Ovary (tissue), 3 donors: ENCODE data around the gene NAALAD2.

Experiments used
- CTCF ChIP-seq, 3 donors: fragments of 450-650 bp in 2 of 3; fragments of 200-600 bp in 1 of 3; IDR thresholded peaks; one replicate each; pipeline versions ENCODE4 v1.5.1 to v1.8.0; 2016 to 2022; ENCODE audit warnings: antibody characterized with exemption in 3 of 3, mild to moderate bottlenecking in 1 of 3
- POLR2A ChIP-seq: fragments of 450-650 bp; IDR thresholded peaks from one replicate; pipeline ENCODE4 v1.6.1; 2017; ENCODE audit warnings: antibody characterized with exemption, mild to moderate bottlenecking, moderate library complexity
- donor health status: DM: no; HTN: no; CAD: no.

- TF ChIP-seq CTCF (IDR thresholded peaks at IDR 0.05): no peak
- no peak for TF ChIP-seq POLR2A
Measured at GRCh38 chr11:90241414-90241813, 107.0 kb downstream of the NAALAD2 start.
